NCI-H82 treated with DMSO at 0.1 percent for 48 hours (cell line): ENCODE measurements around the gene TAF13.
"Not testable (repeated sequence)": the region's sequence is repeated elsewhere in the genome, so short reads cannot be mapped to it uniquely, and the experiment has no call there.

ENCODE experiments used
- DNase-seq: peaks from one replicate; lab custom pipeline; 2025; ENCODE audit not compliant: unreplicated experiment; lab: John Stamatoyannopoulos, UW

Gene TAF13

GRCh38 chr1:109048335-109048734, 27.5 kb downstream of the TAF13 start:
- no peak for DNase-seq

- no peak for DNase-seq
These were observed 28.5 kb downstream of the TAF13 start for GRCh38 chr1:109047339-109047738.

- DNase-seq, result no peak
These were observed 29.1 kb downstream of the TAF13 start for GRCh38 chr1:109046671-109047070.

GRCh38 chr1:109045595-109045994, 30.2 kb downstream of the TAF13 start:
- no peak for DNase-seq

GRCh38 chr1:109041621-109042468, 34.0 kb downstream of the TAF13 start, which contains the start of gene WDR47:
TSS of gene WDR47 (minus strand) at chr1:109042102. CDS start at chr1:109023512, 18,590 bp downstream.
- DNase-seq, result peak; percentile 88

- no peak for DNase-seq
These were observed 34.7 kb downstream of the TAF13 start for GRCh38 chr1:109040989-109041620.

- no peak for DNase-seq
These were observed 35.2 kb downstream of the TAF13 start for GRCh38 chr1:109040627-109040988.

- no peak for DNase-seq
These were observed 41.4 kb downstream of the TAF13 start for GRCh38 chr1:109034382-109034781.

GRCh38 chr1:109029493-109029892, 46.3 kb downstream of the TAF13 start:
- DNase-seq, result not testable (repeated sequence)

GRCh38 chr1:109027841-109028240, 48.0 kb downstream of the TAF13 start:
- DNase-seq, result no peak

- DNase-seq, result no peak
These were observed 50.1 kb downstream of the TAF13 start for GRCh38 chr1:109025694-109026093.

GRCh38 chr1:109024646-109025045, 51.2 kb downstream of the TAF13 start:
- DNase-seq, result no peak

- no peak for DNase-seq
These were observed 55.0 kb downstream of the TAF13 start for GRCh38 chr1:109020693-109021257.

- not testable (repeated sequence) for DNase-seq
These were observed 58.1 kb downstream of the TAF13 start for GRCh38 chr1:109017719-109018118.

- DNase-seq, result no peak
These were observed 58.7 kb downstream of the TAF13 start for GRCh38 chr1:109017134-109017533.
